Calu3 (cell line): Measurements from ENCODE around the gene CPTP. TPM values are rescaled to one million over a fixed set of nuclear protein-coding genes. Genes with fewer than 3 reads are reported as not detected.
A peak's percentile ranks its signal among the peaks of the same experiment; 100 is the strongest.

Source experiments
- BruUV-seq: library from RNA; stranded (reverse); fragments of 400-500 nt; replicated peaks from 2 replicates; lab custom pipeline; 2021; lab: Mats Ljungman, UMichigan
- CTCF ChIA-PET: fragments of 300-600 bp; sonication (Branson Sonifier 250); formaldehyde crosslinking; loops from one replicate; lab custom pipeline; 2022; ENCODE audit warnings: antibody characterized with exemption; lab: Charles Lee
- DNase-seq: peaks from one replicate; pipeline ENCODE4 v3.0.0; 2022
- H3K27ac Mint-ChIP-seq: one replicate; pipeline ENCODE4 v1.8.0; 2022; ENCODE audit warnings: mixed read lengths; ENCODE audit not compliant: unreplicated experiment
- H3K27me3 Mint-ChIP-seq: one replicate; pipeline ENCODE4 v1.8.0; 2022; ENCODE audit warnings: mixed read lengths; ENCODE audit not compliant: unreplicated experiment
- H3K36me3 Mint-ChIP-seq: one replicate; pipeline ENCODE4 v1.8.0; 2022; ENCODE audit warnings: mild to moderate bottlenecking, moderate library complexity, mixed read lengths; ENCODE audit not compliant: insufficient read depth, unreplicated experiment
- H3K4me1 Mint-ChIP-seq: one replicate; pipeline ENCODE4 v1.8.0; 2022; ENCODE audit warnings: mild to moderate bottlenecking, low read depth, mixed read lengths; ENCODE audit not compliant: unreplicated experiment
- H3K4me3 Mint-ChIP-seq: one replicate; pipeline ENCODE4 v1.8.0; 2022; ENCODE audit warnings: mild to moderate bottlenecking, low read depth, moderate library complexity, mixed read lengths; ENCODE audit not compliant: unreplicated experiment
- H3K9me3 Mint-ChIP-seq: one replicate; pipeline ENCODE4 v1.8.0; 2022; ENCODE audit warnings: low read depth, mixed read lengths; ENCODE audit not compliant: unreplicated experiment
- intact Hi-C: fragments of 100-400 bp; cut with micrococcal nuclease; formaldehyde crosslinking; loops from one replicate; pipeline ENCODE4 v1.10.0; 2022; ENCODE audit not compliant: unreplicated experiment
- total RNA-seq: library from RNA; stranded (reverse); gene quantifications from 2 replicates; pipeline ENCODE4 v1.2.3, GENCODE V29; 2022
- TF ChIP-seq, protein P1 (sequence below): fragments of 200-600 bp; IDR thresholded peaks from one replicate; pipeline ENCODE4 v1.8.0; 2022; ENCODE audit warnings: antibody characterized with exemption; ENCODE audit not compliant: unreplicated experiment

Gene CPTP
- total RNA-seq, 1 experiment from 2014 or later: 20.1 TPM

DNA sequence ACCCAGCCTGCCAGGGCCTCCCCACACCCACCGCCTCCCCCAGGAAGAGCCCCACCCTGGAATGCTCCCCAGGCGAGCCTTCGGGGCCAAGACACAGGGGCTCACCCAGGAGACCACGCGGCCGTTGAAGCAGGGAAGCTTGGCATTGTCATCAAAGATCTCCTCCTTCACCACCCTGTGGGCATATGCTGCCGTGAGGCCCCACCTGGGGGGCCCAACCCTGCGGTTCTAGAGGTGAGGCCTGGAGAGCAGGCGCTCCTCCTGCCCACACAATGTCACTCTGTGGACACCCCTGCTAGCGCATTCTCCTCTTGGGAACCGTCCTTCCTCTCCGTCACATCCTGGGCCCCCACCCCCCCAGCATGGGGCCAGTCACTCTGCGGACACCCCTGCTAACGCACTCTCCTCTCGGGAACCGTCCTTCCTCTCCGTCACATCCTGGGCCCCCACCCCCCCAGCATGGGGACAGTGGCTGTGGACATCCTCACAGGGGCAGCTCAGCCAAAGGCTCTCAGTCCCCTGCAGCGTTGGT, 18.0 kb downstream of the CPTP start:
- no peak for DNase-seq
- intact Hi-C loops: no loop called here
- Mint-ChIP-seq H3K4me3 (no peak overlapping the region), H3K4me1 (peaks cover 24% of the 10 kb centered on the region), H3K9me3 (no peaks in the 10 kb centered on the region), H3K27me3 (no peaks in the 10 kb centered on the region), H3K27ac (peak overlapping the region; percentile 47), H3K36me3 (peaks cover 62% of the 10 kb centered on the region)
- CTCF ChIA-PET: no interaction called here
- TF ChIP-seq, protein P1, sequence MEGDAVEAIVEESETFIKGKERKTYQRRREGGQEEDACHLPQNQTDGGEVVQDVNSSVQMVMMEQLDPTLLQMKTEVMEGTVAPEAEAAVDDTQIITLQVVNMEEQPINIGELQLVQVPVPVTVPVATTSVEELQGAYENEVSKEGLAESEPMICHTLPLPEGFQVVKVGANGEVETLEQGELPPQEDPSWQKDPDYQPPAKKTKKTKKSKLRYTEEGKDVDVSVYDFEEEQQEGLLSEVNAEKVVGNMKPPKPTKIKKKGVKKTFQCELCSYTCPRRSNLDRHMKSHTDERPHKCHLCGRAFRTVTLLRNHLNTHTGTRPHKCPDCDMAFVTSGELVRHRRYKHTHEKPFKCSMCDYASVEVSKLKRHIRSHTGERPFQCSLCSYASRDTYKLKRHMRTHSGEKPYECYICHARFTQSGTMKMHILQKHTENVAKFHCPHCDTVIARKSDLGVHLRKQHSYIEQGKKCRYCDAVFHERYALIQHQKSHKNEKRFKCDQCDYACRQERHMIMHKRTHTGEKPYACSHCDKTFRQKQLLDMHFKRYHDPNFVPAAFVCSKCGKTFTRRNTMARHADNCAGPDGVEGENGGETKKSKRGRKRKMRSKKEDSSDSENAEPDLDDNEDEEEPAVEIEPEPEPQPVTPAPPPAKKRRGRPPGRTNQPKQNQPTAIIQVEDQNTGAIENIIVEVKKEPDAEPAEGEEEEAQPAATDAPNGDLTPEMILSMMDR: no peak
- BruUV-seq: no TSS peak

DNA sequence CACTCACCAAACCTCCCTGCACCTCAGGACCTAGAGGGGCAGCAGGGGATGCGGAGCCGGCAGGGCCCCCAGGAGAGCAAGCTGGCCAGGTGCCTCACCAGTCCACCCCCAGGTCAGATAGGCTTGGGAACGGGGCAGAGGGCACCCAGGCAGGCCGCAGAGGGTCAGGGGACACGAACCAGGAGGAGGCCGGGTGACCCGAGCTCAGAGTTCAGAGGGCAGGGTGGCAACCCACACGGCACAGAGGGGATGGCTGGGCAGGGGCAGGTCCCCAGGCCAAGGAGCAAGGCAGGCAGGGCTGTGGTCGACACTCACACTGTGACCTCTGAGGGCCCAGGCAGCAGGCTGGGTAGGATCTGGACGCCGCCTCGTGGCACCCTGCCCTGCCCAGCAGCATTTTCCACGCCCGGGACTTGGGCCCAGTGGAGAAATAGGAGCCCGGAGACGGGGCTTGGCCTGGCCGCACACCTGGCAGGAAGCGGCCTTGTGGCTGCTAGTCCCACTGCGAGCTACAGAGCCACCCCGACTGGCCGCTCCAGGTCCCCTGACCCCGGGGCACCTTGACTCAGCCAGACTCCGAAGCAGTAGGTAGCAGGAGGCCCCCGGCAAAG, 19.3 kb downstream of the CPTP start:
- no peaks in the 10 kb centered on the region for H3K9me3 Mint-ChIP-seq
- H3K27ac Mint-ChIP-seq: peak overlapping the region; percentile 70
- peaks cover 64% of the 10 kb centered on the region for H3K36me3 Mint-ChIP-seq
- H3K4me3 Mint-ChIP-seq: peak overlapping the region; percentile 80
- CTCF ChIA-PET: interaction anchor here (1.1 kb wide), 1 partner anchor 62 kb away, joined by 3 read pairs; no protein-coding TSS in a partner anchor
- intact Hi-C loops: no loop called here
- TF ChIP-seq, protein P1: no peak
- H3K27me3 Mint-ChIP-seq: no peaks in the 10 kb centered on the region
- H3K4me1 Mint-ChIP-seq: peaks cover 24% of the 10 kb centered on the region
- peak; percentile 44 for DNase-seq
- no TSS peak for BruUV-seq

DNA sequence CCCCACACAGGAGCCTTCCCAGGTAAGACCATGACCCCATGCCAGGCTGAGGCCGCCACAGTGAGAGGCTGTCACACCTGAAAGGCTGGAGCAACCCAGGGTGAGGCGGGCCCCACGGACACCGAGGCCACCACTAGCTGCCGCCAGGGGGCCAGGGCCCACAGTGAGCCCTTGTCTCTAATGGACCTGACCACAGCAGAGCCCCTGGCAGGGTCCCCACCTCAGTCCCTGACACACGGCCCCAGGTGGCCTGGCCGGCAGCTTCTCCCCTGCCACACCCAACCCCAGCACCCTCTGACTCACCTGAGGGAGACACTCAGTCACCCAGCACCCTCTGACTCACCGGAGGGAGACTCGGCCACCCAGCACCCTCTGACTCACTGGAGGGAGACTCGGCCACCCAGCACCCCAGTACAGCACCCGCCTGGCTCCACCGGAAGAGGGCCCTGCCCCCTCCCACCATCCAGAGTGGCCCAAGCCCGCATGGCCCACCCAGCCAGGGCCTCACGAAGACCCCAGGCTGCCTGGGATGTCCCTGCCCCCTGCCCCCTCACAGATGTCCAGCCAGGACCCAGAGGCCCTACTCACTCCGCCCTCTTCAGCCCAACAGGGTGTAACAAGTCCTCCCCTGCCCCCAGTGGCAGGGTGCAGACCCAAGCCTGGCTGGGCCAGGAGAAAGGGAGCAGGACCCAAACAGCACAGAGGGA, 20.2 kb downstream of the CPTP start:
- peak; percentile 90 for DNase-seq
- peaks cover 60% of the 10 kb centered on the region for H3K36me3 Mint-ChIP-seq
- H3K27me3 Mint-ChIP-seq: no peaks in the 10 kb centered on the region
- CTCF ChIA-PET: interaction anchor here (1.1 kb wide), 1 partner anchor 63 kb away, joined by 3 read pairs; no protein-coding TSS in a partner anchor
- H3K4me3 Mint-ChIP-seq: peak overlapping the region; percentile 80
- BruUV-seq: no TSS peak
- no peaks in the 10 kb centered on the region for H3K9me3 Mint-ChIP-seq
- peaks cover 24% of the 10 kb centered on the region for H3K4me1 Mint-ChIP-seq
- TF ChIP-seq, protein P1: peak; percentile 62
- intact Hi-C loops: no loop called here
- peak overlapping the region; percentile 70 for H3K27ac Mint-ChIP-seq

- no TSS peak for BruUV-seq
- no peaks in the 10 kb centered on the region for H3K27me3 Mint-ChIP-seq
- TF ChIP-seq, protein P1: no peak
- H3K27ac Mint-ChIP-seq: peak overlapping the region; percentile 70
- H3K4me1 Mint-ChIP-seq: peaks cover 24% of the 10 kb centered on the region
- H3K36me3 Mint-ChIP-seq: peaks cover 56% of the 10 kb centered on the region
- H3K4me3 Mint-ChIP-seq: peak overlapping the region; percentile 80
- intact Hi-C loops: no loop called here
- DNase-seq: no peak
- CTCF ChIA-PET: interaction anchor here (0.6 kb wide), 1 partner anchor 30 kb away, joined by 3 read pairs; the partner anchor contains the start of gene AURKAIP1
- no peaks in the 10 kb centered on the region for H3K9me3 Mint-ChIP-seq
Observed at GRCh38 chr1:1345384-1345783, 20.8 kb downstream of the CPTP start.
